SU-DHL-6 (cell line): ENCODE results near the gene ASPDH.

ENCODE experiments used
- H2AFZ ChIP-seq: fragments of 200-600 bp; sonication (generic); 2 replicates; pipeline ENCODE4 v1.6.1; 2014; ENCODE audit warnings: low read depth, mild to moderate bottlenecking, moderate library complexity, mixed read lengths, antibody characterized with exemption, low read length; ENCODE audit not compliant: severe bottlenecking
- H3F3A ChIP-seq: fragments of 200-600 bp; shearing (Covaris generic); 2 replicates; pipeline ENCODE4 v1.6.0; 2016; ENCODE audit warnings: antibody characterized with exemption, mild to moderate bottlenecking; ENCODE audit not compliant: insufficient read depth
- H3K27ac ChIP-seq: fragments of 200-600 bp; sonication (generic); 2 replicates; pipeline ENCODE4 v1.5.1; 2016; ENCODE audit warnings: low read depth, mild to moderate bottlenecking, low read length, moderate library complexity, mixed read lengths
- H3K27me3 ChIP-seq: fragments of 200-600 bp; sonication (generic), shearing (Covaris generic); 2 replicates; pipeline ENCODE4 v1.6.0; 2014; ENCODE audit warnings: mild to moderate bottlenecking, low read length
- H3K36me3 ChIP-seq: fragments of 200-600 bp; sonication (generic); 2 replicates; pipeline ENCODE4 v1.6.1; 2014; ENCODE audit warnings: mild to moderate bottlenecking, low read length, mixed read lengths
- H3K4me2 ChIP-seq: fragments of 300-600, 200-600 bp; shearing (Covaris generic), sonication (generic); 2 replicates; pipeline ENCODE4 v1.6.0; 2014; ENCODE audit warnings: low read length, low read depth, mild to moderate bottlenecking; ENCODE audit not compliant: poor library complexity, severe bottlenecking
- H3K4me3 ChIP-seq: fragments of 200-600 bp; sonication (generic); 2 replicates; pipeline ENCODE4 v1.5.1; 2014; ENCODE audit warnings: antibody characterized with exemption, low read length, mild to moderate bottlenecking, mixed read lengths; ENCODE audit not compliant: insufficient read depth, poor library complexity, severe bottlenecking
- H3K79me2 ChIP-seq: fragments of 200-600 bp; sonication (generic); 2 replicates; pipeline ENCODE4 v1.6.1; 2014; ENCODE audit warnings: mild to moderate bottlenecking, low read length, moderate library complexity; ENCODE audit not compliant: insufficient read depth
- H3K9ac ChIP-seq: fragments of 200-600 bp; sonication (generic); 2 replicates; pipeline ENCODE4 v1.7.0; 2014; ENCODE audit warnings: mild to moderate bottlenecking, low read length
- H3K9me2 ChIP-seq: fragments of 200-600 bp; sonication (generic); replicated peaks from 2 replicates; pipeline ENCODE4 v1.6.1; 2014; ENCODE audit warnings: low read length; ENCODE audit not compliant: insufficient read depth
- H3K9me3 ChIP-seq: fragments of 200-600 bp; sonication (generic); 2 replicates; pipeline ENCODE4 v1.6.1; 2014; ENCODE audit warnings: low read length, mixed read lengths; ENCODE audit not compliant: insufficient read depth
- H4K20me1 ChIP-seq: fragments of 200-600 bp; sonication (generic); 2 replicates; pipeline ENCODE4 v1.6.1; 2014; ENCODE audit warnings: low read depth, mild to moderate bottlenecking, antibody characterized with exemption, low read length, moderate library complexity, mixed read lengths
- CTCF ChIP-seq: fragments of 200-600 bp; sonication (generic); IDR thresholded peaks from one replicate; pipeline ENCODE4 v1.5.1; 2017; ENCODE audit warnings: antibody characterized with exemption, mild to moderate bottlenecking, low read length, moderate library complexity; ENCODE audit not compliant: insufficient read depth, poor library complexity, severe bottlenecking
- EZH2phosphoT487 ChIP-seq: fragments of 200-600 bp; sonication (generic), shearing (Covaris generic); conservative IDR thresholded peaks from 2 replicates; pipeline ENCODE4 v1.6.1; 2018; ENCODE audit warnings: mild to moderate bottlenecking, antibody characterized with exemption, low read length, moderate library complexity, mixed read lengths

Gene ASPDH

DNA sequence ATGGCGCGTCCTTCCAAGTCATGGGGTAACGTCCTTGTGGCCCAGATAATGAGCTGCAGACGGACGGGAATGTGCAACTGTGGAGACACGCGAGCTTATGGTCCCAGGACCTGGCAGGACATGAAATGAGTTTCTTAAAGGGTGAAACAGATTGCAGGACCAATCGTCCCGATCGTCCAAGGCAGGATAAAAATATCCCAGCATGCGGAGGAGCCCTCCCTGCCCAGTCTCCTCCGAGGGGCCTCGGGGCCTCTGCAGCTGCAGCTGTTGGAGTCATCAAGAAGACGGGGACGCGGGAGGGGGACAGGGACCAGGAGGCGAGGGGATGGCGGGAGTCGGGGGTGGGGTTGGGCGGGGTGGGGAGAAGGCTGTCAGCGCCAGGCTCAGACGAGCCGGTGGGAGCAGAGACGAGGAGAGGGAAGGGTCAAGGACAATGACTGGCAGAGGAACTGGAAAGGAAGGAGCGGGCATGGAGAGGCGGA lies 22.7 kb downstream of the ASPDH start:
- Histone ChIP-seq H4K20me1 (no peaks in the 10 kb centered on the region), H3K27me3 (no peaks in the 10 kb centered on the region), H3K79me2 (no peaks in the 10 kb centered on the region), H3K9me2 (no peaks in the 10 kb centered on the region), H3K4me2 (no peak overlapping the region), H3K36me3 (0 out of 2 replicates have a peak, but pooled peaks cover 3% of the 10 kb centered on the region), H3K27ac (no peak overlapping the region), H2AFZ (no peak overlapping the region), H3K9me3 (peaks cover 6% of the 10 kb centered on the region; the same call in 1 of the 2 replicates), H3F3A (no peaks in the 10 kb centered on the region), H3K4me3 (no peak overlapping the region), H3K9ac (no peak overlapping the region)
- no peak for TF ChIP-seq EZH2phosphoT487
- TF ChIP-seq CTCF, result no peak

DNA sequence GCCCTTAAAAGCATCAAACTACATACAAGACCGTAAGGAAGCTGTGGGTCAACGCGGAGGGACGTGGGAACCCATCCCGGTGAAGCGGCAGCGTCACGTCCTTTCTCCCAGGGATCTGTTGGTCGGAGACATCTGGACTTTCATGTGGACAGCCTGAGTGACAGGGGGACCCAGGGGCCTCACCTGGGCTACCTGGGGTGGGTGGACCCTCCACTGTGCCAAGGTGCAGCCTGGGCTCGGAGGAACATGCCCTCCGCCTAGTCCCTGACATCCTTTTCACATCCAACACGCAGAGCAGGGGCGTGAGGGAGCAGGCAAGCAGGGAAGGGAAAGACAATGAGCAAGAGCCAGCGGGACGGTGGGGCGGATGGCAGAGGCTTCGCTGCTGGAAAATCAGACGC lies 23.3 kb downstream of the ASPDH start:
- Histone ChIP-seq H2AFZ (no peak overlapping the region), H3F3A (no peaks in the 10 kb centered on the region), H3K4me3 (no peak overlapping the region), H3K36me3 (0 out of 2 replicates have a peak, but pooled peaks cover 3% of the 10 kb centered on the region), H3K79me2 (no peaks in the 10 kb centered on the region), H3K9me2 (no peaks in the 10 kb centered on the region), H3K9me3 (peaks cover 6% of the 10 kb centered on the region; the same call in 1 of the 2 replicates), H3K27me3 (no peaks in the 10 kb centered on the region), H3K27ac (no peak overlapping the region), H3K4me2 (no peak overlapping the region), H3K9ac (no peak overlapping the region), H4K20me1 (no peaks in the 10 kb centered on the region)
- TF ChIP-seq CTCF (no peak), EZH2phosphoT487 (no peak)

GRCh38 chr19:50489461-50490011 lies 24.2 kb downstream of the ASPDH start:
- Histone ChIP-seq H2AFZ (no peak overlapping the region), H3F3A (no peaks in the 10 kb centered on the region), H3K9me3 (peaks cover 6% of the 10 kb centered on the region; the same call in 1 of the 2 replicates), H3K79me2 (no peaks in the 10 kb centered on the region), H3K27me3 (no peaks in the 10 kb centered on the region), H3K36me3 (0 out of 2 replicates have a peak, but pooled peaks cover 3% of the 10 kb centered on the region), H3K4me2 (no peak overlapping the region), H3K4me3 (no peak overlapping the region), H3K9ac (no peak overlapping the region), H3K27ac (no peak overlapping the region), H3K9me2 (no peaks in the 10 kb centered on the region), H4K20me1 (no peaks in the 10 kb centered on the region)
- TF ChIP-seq CTCF, result no peak
- no peak for TF ChIP-seq EZH2phosphoT487
